NCI-H82 treated with DMSO at 0.1 percent for 48 hours (cell line): ENCODE results near the gene COL5A1.
"Not testable (repeated sequence)": the region's sequence is repeated elsewhere in the genome, so short reads cannot be mapped to it uniquely, and the experiment has no call there.

Source experiments
- DNase-seq: peaks from one replicate; lab custom pipeline; 2025; ENCODE audit not compliant: unreplicated experiment; lab: John Stamatoyannopoulos, UW

Gene COL5A1

DNA sequence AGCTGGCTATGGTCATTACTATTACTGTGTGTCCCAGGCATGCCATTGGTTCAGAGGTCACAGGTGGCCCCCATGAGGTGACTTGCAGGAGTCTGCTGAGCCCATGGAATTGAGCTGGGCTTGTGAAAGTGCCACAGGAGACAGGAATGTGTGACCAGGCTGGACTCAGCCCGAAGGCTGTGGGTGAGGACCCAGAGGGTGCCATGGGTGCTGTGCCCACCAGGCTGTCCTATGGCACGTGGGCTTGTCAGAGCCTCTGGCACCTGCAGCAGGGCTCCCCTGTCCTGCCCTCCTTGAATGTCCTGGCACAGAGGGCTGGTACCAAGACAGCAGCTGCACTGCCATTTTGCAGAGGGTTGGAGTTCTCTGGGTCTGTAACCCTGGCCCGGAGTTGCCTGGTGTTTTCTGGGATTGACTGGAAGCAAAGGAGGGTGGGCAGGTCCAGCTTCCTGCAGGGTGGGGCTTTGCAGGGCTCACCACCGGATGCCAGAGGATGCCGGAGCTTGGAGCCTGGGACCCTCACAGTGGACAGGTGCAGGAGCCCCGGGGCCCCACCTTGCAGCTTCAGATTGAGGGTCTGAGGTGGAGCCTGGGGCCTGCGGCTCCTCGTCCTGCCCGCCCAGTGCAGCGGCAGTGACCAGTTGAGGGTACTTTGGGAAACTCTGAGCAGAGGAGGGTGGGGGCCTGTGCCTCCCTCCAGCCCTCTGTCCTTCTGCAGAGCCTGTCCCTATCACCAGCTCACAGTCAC, 14.2 kb downstream of the COL5A1 start:
- DNase-seq: no peak

DNA sequence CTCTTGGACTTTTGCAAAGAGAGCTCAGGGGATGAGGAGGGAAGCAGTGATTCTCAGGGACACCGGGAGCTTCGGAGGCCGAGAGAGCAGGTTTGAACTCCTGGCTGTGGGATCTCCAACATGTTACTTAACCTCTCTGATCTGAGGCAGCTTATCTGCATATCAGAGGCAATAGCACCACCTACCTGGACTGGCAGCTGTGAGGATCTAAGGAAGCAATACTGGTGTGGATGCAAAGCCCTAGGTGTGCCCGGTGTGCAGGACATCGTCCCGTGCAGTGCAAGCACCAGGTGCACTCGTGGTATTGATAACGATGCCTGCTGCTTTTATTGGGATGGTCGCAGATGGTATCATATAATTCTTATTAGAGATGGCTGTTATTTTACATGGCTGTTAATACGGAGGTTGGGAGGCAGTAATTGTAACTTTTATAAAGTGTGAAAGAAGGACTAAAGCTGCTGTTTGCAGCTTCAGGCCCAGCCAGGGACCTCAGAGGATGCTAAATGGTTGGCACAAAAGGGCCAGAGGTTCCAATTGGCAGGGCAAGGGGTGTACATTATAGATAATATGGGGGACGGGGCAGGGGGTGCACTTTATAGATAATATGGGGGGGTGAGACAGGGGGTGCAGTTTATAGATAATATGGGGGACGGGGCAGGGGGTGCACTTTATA, 14.9 kb downstream of the COL5A1 start:
- DNase-seq: no peak

DNA sequence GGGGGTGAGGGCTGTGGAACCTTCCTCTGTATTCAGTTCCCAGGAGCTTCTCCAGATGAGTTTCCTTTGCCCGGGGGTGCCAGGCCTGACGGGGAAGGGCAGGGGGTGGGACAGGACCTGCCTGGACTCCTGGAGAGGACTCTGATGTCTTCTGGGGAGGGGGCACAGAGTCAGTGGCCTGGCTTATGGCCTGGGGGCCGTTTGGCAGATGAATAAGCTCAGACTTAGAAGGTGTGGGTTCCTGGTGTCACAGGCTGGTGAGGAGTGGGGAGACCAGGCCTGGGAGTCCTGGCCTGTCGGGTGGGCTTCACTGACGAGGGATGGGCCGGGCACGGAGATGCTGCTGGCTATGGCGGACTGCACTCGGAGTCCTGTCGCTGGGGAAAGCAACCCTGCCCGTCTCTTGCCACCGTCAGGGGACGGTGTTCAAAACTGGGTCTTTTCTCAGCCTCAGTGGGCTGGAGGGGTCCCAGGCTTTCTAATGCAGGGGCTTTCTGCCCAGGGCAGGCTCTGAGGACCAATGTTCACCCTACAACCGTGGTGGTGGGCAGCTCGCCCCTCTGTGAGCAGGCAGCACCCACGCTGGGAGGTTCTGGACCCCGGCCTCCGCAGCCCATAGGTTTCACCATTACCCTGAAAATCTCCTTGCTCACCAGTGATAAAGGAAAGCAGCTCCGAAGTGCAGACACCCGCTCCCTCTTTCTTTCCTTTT, 16.2 kb downstream of the COL5A1 start:
- no peak for DNase-seq

DNA sequence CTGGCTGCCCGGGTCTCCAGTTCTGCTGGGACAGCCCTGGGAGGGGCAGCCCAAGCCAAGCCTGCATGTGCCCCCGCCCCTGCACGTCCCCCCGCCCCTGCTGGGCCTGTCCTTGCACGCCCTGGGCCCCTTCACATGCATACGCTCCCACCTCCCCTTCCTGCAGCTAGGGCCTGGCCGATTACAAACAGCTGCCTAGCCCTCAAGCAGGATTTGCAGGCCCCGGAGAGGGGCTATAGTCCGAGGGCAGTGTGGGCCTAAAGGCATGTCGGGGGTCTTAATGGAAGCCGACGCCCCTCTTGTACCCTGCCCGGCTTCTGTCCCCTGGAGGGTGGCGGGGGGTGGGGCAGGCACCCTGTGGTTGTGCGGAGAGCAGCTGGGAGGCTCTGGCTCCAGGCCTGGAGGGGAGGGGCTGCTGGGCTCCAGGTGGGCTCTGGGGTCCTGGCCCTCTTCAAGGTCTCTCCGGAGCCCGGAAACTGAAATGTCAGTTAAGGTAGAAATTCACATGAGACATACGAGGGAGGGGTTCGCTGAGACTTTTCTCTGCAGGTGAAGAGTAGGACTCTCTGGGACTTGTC, 16.9 kb downstream of the COL5A1 start:
- no peak for DNase-seq

DNA sequence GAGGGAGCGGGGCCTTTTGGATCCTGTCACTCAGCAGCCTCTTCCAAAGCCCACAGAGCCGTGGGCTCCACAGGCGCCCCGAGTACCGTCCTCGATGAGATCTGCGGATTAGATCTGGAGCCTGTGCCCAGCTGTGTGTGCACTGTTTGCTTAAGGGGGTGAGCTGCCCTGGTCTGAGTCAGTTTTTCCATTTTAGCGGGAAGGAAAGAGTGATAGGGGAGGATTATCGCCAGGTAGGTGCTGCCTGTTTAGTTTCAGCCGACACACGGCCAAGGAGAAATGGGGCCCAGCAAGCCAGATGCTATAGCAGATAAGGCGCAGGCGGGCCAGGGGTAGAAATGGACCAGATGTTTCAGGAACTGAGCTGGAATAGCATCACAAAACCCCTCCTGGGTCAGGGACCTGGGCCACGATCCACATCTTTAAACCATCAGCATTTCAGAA, 18.1 kb downstream of the COL5A1 start:
- no peak for DNase-seq

DNA sequence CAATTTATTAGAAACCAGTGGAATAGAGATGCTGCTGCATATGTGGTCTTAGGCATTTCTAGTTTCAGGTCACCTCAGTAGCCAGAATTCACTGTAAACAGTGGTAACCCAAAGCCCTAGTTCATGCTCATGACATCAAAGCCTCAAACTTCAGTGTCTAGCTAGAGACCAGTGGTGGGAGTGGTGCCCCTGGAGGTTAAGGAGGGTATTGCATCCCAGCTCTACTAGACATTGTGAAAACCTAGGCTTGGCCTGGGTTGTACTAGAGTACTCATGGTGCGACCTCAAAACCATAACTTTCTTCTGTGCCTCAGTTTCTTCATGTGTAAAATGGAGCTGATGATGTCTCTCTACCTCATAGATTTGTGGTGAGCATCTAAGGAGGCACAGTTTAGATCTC, 18.8 kb downstream of the COL5A1 start:
- no peak for DNase-seq

DNA sequence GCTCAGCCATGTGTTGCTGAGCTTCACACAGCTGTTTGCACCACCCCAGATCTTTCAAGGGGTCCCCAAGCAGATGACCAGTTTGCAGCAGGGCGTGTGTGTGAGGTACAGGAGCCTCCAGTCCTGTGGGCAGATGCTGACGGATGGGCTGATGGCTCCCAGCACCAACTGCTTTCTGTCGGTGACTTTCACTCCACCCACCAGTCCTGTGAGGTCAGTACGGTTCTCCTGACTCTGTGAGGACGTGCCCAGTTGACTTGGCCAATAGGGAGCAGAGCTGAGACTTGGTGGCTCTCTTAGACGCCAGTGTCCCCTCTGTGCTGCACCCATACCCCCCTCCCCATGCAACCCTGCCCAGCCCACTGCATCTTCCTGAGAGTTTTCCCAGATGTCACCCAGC, 19.7 kb downstream of the COL5A1 start:
- DNase-seq: no peak

DNA sequence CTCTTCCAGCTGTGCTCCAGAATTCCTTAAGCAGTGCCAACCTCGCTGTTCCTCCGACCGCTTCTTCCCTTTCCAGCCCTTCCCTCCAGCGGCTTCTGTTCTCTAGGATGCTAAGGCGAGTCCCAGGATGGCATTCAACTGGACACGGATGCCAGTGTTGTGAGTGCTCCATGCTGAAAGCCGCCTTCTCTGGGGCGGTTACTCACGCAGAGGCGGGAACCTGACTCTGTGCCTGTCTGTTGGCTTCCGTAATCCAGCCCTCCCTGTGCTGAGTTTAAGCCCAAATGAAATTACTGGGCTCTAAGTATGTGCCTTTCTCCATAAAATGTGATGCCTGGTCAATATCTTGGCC, 20.2 kb downstream of the COL5A1 start:
- no peak for DNase-seq

DNA sequence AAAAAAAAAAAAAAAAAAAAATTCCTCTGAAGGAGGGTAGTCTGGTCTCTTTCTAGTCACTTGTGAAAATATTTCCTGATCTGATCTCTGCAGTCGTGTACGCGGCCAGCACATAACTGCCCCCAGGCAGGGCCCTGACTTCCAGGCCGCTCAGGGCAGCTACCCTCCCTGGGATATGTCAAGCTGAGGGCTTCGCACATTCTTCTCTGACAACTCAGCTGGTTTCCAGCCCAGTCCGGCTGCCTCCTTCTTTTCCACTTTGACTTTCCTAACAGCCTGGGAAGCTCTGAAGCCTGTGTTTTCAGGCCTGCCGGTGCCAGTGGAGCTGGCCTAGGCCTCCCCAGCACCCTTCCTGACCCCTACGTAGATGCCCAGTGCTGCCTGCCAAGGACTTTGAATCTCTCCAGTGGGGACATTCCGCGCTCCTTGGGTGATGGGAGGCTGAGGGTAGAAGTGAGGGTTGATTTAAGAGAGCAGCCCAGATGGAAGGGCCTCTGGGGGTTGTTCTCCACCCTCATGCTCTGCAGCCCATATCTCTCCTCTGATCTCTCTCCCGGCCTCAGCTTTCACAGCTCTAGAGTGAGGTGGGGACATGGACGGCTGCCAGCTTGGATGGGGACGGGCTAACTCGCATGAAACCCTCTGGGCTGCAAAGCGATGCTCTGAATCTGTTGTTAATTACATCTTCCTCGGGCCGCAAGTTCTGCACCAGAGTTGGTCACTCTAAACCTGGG, 20.7 kb downstream of the COL5A1 start:
- no peak for DNase-seq

DNA sequence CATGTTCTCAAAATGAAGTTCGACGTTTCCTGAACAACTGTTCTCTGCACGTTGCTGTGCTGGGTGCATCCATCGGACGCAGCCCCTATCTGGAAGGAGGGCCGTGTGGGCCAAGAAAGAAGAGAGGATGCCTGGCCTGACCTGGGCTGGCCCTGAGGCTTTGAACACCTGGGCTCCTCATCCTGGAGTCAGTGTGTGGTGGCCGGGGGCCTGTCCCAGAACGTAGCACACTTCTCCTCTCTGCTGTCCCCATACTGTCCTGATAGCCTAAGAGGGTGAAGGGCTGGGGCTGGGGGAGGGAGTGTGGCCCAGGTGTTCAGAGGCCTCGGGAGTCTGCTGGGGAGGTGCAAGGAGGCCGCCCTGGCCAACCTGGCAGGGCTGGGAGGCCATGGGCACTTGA, 21.5 kb downstream of the COL5A1 start:
- DNase-seq: no peak

DNA sequence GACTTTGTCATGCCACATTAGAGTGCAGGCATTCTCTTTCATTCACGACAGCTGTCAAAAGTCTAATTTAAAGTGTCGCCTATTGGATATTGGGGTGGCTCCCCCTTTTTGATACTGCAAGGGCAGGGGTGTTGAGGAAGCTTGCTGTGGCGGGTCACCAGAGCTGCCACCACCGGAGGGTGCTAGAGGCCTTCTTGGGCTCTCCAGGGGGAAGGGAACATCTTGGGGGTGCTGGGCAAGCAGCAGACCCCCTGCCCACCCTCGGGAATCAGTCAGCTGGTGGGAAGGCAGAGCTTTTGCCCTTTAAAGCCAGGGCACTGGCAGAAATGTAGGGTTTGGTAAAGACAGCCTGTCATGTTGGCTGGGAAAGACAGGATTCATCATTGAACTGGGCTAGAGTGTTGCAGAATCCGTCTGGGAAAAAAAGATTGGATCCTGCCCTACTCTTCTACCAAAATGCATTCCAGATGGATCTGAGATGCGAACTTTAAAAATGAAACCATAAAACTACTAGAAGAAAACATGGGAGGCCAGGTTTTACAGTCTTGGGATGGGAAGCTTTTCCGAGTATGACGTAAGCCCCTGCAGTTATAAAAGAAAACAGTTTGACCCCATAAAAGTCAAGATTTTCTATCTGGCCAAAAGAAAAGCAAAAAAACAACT, 22.3 kb downstream of the COL5A1 start:
- no peak for DNase-seq

DNA sequence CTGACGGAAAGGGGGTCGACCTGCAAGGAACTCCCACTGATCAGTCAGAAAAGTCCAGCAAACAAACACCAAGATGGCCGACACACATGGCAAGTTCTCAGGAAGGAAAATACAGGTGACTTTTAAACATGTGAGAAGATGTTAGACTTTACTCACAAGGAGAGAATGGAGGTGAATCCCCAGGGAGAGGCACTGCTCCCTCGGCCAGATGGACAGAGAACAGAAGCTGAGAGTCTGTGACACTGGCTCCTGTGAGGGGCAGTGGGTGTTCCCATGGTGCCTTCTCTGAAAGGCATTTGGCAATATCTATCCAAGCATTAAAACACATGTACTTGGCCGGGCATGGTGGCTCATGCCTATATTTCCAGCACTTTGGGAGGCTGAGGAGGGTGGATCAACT, 22.8 kb downstream of the COL5A1 start:
- no peak for DNase-seq

DNA sequence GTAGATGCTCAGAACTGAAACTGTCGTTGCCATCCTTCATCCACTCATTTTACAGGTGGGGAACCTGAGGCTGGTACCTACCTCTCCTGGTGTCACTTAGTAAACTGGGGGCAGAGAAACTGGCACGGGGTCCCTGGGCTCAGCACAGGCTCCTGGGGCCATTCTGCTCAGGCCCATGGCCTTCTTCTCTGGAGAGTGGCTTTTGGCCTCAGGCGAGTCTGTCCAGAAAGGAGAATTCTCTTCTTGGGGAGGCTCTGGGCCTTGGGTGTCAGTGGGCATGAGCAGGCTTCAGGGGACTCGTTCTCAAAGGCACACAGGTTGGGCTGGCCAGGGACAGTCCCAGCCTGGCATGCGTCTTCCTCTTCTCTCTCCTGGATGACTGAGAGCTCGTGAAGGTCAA, 24.6 kb downstream of the COL5A1 start:
- no peak for DNase-seq

DNA sequence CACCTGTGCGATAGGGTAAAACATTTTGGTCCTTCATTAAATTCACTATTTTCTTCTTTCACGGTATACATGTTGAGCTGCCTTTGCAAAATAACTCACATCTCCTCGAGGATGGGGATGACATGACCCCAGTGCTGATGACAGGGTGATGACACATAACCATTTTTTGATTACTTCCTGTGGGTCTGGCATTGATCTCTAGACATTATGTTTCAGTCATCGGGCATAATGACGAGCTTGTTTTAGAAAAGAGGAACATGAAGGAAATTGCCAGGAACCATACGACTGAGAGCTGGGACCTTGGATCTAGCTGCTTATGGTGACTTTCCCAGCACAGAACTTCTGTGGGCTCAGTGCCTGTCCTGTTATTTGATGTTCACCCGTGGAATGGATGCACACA, 25.2 kb downstream of the COL5A1 start:
- DNase-seq: no peak

DNA sequence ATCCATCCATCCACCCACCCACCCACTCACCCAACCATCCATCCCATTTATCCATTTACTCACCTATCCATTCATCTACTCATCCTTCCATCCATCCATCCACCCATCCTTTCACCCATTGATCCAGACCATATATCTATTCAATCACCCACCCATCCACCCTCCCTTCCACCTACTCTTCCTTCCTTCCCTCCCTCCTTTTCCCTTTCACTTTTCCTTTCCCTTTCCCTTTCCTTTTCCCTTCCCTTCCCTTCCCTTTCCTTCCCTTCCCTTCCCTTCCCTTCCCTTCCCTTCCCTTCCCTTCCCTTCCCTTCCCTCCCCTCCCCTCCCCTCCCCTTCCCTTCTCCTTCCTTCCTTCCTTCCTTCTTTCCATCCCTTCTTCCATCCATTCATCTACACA, 27.4 kb downstream of the COL5A1 start:
- not testable (repeated sequence) for DNase-seq

DNA sequence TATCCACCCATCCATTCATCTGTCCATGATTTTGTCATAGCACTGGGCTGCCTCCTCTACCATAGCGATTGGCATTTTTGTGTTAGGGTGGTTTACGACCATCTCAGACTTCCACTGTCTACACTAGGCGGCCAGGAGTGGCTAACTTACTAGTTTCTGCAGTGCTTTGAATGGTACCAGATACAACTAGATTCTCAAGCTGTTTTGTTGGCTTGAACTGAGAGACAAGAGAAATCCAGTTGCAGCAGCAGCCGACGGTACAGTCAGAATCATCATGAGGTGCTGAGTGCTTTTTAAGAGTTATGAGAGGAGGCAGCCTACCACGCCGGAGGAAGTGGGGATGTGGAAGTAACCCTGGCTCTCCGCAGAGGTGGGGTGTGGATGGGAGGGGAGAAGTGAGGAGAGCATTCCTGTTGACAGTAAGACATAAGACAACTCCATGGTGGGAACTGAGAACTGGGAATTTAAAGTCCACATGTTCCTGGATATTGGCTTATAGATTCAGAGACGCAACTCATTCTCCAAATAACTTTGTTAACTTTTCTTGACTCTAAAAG, 27.9 kb downstream of the COL5A1 start:
- no peak for DNase-seq

DNA sequence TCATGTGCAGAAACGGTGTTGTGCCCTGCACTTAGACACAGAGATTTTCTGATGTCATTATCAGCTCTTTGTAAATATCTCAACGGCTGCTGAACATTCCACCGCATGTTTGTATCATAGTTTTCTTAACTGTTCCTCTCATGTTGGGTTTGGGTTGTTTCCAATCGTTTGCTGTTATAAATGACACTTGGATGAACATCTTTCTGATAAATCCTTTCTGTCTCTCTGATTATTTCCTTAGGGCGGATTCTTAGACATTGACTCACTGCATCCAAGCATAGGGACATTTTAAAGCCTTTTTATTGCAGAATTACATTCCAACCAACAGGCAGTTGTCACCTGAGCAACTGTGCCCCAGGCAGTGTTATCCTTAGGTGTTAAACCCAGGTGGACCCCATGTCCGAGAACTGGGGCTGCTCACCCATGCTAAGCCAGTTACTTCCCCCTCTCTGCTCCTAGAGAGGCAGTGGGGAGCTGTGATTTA, 28.5 kb downstream of the COL5A1 start:
- DNase-seq: no peak

DNA sequence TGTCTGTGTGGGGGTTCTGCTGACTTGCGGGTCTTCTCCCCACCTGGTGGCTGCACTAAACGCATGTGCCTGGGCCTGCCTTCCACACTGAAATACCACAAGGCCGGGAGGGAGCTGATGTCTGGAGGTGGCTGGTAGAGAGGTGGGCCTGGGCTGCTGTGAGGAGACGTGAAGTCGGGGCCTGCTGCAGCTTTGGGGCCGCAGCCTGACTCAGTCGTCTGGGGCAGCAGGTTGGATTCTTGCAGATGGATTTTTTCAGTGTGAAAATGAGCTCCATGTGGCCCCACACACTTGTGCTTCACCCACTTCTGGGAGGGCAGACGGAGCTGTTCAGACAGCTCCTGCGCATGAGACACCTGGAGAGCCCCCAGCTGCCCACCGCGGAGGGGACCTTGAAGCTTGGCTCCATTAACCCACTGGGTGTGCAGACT, 29.3 kb downstream of the COL5A1 start:
- no peak for DNase-seq

DNA sequence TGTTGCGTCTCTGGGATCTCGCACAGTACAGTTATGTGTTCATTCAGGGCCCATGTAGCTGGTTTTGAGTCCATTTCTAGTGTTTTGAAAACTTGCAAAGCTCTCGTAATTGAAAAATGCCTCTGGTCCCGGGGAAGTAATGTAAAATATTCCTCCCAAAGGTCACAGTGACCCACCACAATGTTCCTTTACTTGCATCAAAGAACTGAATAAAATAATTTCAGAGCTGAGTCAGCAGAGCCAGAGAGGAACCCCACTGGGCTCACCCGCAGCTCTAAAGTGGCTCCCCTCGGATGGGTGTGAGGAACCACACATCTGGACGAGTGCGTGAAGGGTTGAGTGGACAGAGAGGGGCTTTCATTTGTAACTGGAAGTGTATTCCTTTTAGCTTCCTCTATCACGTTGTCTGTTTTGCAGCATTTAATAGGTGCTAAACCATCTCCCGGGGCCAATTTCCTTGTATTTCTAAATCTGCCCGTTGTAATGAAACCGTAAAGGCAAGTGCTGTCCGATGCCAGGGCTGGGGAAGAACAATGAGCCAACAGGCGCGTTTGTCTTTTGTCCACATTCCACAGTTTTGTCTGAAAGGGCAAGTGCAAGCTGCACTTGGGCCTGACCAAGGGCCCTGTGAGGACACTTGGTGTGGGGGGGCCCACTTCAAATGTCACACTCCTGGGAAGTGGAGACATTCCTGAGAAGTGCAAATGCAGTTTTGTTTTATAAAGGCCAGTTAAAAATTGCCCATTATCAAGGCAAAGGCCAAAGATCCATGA, 29.9 kb downstream of the COL5A1 start:
- no peak for DNase-seq
